HT1080 (cell line): ENCODE results near the gene CLEC17A. TPM values are rescaled to one million over a fixed set of nuclear protein-coding genes. Genes with fewer than 3 reads are reported as not detected.
A peak's percentile ranks its signal among the peaks of the same experiment; 100 is the strongest.
"Not testable (repeated sequence)": the region's sequence is repeated elsewhere in the genome, so short reads cannot be mapped to it uniquely, and the experiment has no call there.

Experiments
- DNase-seq: peaks from one replicate; pipeline ENCODE4 v3.0.0-alpha.2; 2015; ENCODE audit warnings: low read depth
- total RNA-seq: library from RNA; depleted of rRNA; stranded (reverse); fragments of >200 nt; shearing (Covaris generic); gene quantifications from 2 replicates; pipeline ENCODE4 v1.2.3, GENCODE V29; 2014

CLEC17A gene
- total RNA-seq, 1 experiment from 2014 or later, result not detected

GRCh38 chr19:14558370-14559066 is 24.4 kb upstream of the CLEC17A start:
- DNase-seq, result no peak

DNA sequence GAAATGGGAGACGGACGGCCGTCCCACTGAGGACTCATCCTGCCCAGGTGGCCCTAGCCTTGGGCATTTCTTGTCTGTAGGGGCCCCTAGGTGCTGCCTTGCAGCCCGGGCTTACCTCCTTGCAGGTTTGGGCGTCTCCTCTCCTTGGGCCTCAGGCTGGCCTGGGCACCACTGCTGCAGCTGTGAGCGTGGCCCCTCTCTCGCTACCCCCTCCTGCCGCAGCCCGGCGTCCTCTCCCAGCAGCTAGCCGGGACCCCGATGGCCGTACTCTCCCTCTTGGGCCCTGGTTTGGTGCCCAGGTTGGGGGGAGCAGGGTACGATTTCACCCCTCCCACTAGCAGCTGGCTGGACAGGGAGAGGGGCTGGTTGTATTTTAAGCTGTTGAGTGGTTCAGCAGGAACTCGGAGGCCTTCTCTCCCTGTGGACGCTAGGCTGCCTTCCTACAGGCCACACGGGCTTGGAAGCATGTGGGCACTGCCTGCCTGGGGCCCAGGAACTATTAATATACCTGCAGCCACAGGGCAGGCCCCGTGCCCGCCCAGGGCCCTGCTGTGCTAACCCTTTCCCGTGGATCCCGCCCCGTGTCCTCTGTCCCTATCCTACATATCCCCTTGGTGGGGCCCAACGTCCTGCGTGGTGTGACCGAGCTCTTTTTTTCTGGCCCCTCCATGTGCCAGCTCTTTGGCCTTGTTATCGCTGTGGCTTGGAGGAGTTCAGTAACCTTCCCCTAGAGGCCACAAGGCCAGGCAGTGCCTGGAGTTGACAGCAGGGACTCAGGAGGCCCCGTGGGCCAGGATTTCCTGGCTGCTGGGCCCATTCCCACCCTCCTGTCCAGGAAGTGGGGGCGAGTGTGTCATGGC is 22.7 kb upstream of the CLEC17A start:
- no peak for DNase-seq

DNA sequence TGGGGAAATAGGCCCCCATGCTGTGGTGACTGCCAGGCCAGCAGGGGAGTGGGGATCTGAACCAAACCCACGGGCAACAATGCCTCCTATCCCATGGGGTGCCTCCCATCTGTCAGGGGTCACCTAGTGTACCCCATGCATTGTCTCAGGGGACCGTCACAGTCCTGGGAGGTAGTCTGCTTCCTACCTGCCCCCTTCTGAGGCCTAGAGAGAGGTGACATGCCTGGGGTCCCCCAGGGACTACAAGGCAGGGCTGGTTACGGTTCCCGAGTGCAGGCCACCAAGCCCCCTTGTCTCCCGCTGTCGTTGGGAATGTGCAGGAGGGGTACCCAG is 22.1 kb upstream of the CLEC17A start:
- DNase-seq, result no peak

- no peak for DNase-seq
Measured at GRCh38 chr19:14561249-14561648, 21.6 kb upstream of the CLEC17A start.

DNA sequence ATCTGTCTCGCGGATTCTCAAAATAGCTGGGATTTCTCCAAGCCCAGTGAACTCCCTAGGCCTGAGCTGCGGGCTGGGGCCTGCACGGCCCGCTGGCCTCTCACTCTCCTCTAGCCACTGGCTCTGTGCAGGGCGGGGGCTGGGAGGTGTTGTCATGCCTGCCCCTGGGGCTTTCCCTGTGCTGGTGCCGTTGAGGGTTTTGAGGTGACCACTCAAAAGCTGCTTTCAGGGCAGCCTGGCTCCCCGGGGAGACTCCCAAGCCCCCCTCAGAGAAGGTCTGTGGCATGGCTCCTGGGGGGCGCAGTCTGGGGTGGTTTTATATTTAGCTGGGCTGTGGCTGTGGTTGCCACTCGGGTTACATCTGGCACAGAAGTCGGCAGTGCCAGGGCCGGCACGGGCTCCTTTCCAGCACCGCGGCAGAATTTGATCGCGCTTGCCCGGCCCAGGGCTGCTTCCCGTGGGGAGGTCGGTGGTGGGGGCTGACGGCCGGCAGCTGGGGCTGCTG is 21.0 kb upstream of the CLEC17A start:
- DNase-seq, result no peak

DNA sequence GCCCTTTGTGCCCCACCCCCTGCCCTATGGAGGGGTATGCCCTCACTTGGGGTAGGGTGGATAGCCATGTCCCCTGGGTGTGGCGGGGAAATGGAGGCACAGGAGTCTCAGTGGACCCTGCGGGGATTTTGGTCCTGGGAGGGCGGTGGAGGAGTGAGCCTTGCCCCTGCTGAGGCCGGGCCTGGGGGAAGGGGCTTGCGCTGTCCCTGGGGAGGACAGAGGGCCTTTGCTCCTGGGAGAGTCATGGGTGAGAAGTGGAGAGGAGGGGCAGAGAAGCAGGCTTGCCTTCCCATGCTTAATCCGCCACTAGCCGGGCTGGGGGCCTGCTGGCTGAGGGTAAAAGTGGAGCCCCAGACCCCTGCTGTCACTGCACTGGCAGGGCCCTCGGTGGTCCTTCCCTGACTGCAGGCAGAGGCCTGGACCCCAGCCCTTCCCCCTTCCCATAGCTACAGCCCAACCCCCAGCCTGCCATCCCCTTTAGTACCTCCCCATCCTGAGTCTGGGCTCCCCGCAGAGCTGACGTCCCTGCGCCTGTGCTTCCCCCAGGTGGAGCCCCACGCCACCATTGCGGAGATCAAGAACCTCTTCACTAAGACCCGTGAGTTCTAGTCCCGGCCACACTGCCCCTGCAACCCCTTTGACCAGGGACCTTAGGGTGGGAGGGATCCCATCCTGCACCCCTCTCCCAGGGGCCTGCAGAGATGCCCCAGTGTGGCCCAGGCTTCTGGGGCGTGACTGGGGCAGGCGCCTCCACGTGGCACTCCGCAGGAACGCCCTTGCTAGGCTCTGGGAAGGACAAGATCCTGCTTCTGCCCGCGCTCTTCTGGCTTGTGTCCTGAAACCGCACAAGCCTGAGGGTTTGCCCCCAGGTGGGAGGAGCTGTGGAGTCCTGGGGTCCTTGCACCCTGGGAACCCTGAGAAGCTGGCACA is 20.0 kb upstream of the CLEC17A start:
- no peak for DNase-seq

DNA sequence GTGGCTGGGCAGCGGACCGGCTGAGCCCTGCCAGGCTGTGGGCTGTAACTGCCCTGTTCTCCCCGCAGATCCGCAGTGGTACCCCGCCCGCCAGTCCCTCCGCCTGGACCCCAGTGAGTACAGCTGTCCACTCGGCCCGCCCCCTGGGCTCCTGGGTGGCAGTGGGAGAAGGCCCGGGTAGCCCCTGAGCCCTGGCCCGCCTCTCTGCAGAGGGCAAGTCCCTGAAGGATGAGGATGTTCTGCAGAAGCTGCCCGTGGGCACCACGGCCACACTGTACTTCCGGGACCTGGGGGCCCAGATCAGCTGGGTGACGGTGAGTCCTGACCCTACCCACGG is 19.3 kb upstream of the CLEC17A start:
- DNase-seq, result no peak

DNA sequence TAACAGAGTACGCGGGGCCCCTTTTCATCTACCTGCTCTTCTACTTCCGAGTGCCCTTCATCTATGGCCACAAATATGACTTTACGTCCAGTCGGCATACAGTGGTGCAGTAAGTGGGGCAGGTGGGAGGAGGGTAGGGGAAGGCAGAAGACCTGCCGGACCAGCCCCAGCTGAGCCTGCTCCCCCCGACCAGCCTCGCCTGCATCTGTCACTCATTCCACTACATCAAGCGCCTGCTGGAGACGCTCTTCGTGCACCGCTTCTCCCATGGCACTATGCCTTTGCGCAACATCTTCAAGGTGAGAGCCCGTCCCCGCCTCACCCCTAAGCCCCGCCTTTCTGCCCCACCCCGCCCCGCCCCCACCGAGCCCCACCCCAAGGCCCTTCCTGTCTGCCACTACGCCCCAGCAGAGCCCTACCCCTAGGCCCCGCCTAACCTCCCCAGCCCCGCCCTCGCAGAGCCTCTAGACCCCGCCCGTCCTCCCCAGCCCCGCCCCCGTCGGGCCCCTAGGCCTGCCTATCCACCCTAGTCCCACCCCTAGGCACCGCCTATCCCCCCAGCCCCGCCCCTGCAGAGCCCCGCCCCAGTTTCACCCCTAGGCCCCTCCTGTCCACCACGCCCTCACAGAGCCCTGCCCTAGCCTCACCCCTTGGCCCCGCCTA is 18.8 kb upstream of the CLEC17A start:
- no peak for DNase-seq

- DNase-seq, result not testable (repeated sequence)
Measured at GRCh38 chr19:14564652-14565297, 18.1 kb upstream of the CLEC17A start.

DNA sequence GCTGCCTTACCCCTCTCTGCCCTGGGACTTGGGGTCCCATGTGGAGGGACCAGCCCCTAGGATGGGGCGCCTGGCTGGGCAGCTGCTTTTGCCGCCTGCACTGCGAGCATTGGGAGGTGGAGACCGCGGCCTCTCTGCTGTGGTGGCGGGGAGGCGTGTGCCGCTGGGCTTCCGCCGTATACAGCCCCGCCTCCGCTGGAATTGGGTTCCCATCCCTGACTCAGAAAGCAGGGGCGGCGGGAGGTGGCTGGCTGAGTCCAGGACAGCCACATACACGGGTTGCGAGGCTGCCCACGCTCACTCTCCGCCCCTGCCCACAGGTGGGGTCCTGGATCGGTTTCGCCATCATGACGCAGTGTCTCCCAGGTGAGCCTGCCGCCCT is 17.6 kb upstream of the CLEC17A start:
- no peak for DNase-seq

DNA sequence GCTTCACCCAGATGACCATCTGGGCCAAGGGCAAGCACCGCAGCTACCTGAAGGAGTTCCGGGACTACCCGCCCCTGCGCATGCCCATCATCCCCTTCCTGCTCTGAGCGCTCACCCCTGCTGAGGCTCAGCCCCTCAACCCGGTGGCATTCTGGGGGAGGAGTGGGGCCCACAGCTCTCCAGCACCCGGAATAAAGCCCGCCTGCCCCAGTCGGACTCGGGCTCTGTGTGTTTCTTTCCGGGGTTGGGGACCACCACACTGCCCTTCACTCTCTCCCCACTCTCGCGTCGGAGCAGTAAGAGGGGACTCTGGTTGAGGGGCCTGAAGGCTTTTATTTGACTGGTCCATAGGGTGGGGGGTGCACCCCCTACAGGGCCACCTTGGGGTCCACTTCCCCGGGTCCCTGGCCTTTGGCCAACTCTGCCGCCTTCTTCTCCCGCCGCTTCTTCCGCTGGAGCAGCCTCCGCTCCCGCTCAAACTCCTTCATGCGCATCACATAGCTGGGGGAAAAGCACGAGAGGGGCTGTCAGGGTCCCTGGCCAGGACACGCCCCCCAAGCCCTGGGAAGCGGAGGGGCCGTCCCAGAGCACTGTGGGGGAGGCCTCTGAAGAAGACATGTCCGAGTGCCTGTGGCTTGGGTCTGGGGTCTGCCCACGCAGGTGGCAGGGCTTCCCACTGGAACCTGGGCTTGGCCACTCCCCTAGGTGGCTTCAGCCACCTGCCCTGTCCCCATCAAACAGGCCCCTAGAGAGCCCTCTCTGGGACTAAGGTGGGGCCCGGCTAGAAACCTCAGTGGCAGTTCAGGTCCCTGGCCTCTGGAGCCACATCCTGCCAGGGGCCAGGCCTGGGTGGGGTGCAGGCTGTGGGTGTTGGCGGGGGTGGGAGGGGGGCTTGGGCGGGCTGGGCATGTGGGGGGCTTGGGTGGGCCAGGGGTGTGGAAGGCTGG is 16.8 kb upstream of the CLEC17A start:
- DNase-seq, result no peak

- no peak for DNase-seq
Measured at GRCh38 chr19:14566712-14567077, 16.2 kb upstream of the CLEC17A start.

DNA sequence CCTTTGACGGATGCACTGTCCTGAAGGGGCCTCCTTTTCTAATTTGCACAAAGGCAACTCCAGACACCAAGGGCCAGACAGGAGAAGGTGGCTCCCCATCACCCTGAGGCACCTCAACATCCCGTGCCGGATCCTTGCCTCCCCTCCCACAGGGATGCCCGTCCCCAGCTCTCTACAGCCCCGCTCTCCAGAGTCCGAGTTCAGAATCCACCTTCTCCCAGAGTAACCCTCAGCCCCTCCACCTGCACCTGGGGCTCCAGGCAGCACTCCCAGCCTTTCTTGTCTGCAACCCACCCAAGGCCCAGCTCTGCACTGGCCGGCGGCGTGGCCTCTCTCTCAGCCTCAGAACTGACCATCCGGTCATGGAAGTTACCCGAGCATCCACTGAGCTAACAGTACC is 15.8 kb upstream of the CLEC17A start:
- no peak for DNase-seq

DNA sequence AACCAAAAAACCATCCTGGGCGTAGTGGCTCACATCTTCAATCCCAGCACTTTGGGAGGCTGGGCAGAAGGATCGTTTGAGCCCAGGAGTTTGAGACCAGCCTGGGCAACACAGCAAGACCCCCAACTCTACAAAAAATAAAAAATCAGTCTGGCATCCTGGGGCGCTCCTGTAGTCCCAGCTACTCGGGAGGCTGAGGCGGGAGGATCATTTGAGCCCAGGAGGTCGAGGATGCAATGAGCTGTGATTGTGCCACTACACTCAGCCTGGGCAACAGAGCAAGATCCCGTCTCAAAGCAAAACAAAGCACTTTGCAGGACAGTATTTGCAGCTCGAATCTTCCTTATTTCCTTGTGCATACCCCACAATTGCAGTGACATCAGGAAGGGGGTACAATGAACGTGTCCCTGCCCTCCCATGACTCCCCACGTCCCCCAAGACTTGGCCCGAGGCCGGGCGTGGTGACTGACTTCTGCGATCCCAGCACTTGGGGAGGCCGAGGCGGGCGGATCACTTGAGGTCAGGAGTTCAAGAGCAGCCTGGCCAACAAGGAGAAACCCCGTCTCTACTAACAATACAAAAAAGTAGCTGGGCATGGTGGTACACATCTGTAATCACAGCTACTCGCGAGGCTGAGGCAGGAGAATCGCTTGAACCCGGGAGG is 11.9 kb upstream of the CLEC17A start:
- no peak for DNase-seq

GRCh38 chr19:14571695-14572490 is 11.0 kb upstream of the CLEC17A start, which contains the start of gene NDUFB7:
Gene NDUFB7 (minus strand): TSS chr19:14572066. CDS start chr19:14572000, 66 bp downstream.
- DNase-seq, result peak; percentile 92

DNA sequence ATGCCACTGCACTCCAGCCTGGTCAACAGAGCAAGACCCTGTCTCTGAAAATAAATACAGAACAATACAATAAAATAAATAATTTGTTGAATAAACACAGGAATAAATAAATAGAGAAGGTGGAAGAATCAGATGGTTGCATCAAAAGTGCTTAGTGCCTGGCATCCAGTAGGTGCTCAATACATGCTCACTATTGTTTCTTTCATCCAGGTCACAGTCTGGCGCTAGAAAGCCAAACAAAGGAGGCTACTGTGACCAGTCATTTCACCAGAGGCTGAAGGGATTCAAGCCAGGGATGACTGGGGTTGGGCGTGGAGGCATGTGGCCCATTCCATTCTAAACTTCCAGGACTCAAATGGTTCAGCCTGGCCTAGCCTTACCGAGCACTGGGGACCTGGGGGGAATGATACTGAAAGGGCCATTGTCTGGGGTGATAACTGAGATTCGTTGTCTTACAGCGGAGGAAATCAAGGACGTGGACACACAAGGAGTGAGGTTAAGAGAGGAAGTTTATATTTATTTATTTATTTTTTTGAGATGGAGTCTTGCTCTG is 7.4 kb upstream of the CLEC17A start:
- no peak for DNase-seq

DNA sequence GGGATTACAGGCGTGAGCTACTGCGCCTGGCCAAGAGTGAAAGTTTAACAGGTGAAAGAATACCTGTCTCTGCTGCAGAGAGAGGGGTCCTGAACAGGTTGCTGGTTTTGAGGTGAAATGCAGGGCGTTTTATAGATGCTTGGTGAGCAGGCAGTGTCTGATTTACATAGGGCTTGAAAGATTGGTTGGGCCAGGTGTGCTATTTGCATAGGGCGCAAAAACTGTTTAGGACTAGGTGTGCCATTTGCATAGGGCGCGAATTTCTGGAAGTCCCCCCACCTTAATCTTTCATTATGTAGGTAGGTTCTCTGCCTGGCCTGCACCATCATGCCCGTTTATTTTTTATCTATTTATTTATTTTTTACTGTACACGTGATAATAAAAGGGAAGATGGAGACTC is 6.5 kb upstream of the CLEC17A start:
- DNase-seq, result no peak

- no peak for DNase-seq
Measured at GRCh38 chr19:14577264-14577663, 5.6 kb upstream of the CLEC17A start.
